Measurements from ENCODE around the gene ADH5. TPM values are rescaled to one million over a fixed set of nuclear protein-coding genes. Genes with fewer than 3 reads are reported as not detected.
"Not testable (repeated sequence)": the region's sequence is repeated elsewhere in the genome, so short reads cannot be mapped to it uniquely, and the experiment has no call there.

ADH5 gene
- total and polyA plus RNA-seq, 2 of the 8 experiments (the other 6 are each of a cell fraction or from before 2014, with no cell fraction given), result 223 to 327 TPM

GRCh38 chr4:99067617-99068016 lies 21.0 kb downstream of the ADH5 start (continued):
- TF ChIP-seq POLR2AphosphoS5 (IDR thresholded peaks at IDR 0.05; ENCODE audit: low read depth, low read length) (no peak), RFX5 (IDR thresholded peaks at IDR 0.05; ENCODE audit: borderline replicate concordance, low read depth, low read length) (no peak), GABPA (IDR thresholded peaks at IDR 0.05; ENCODE audit: borderline replicate concordance, insufficient read depth, low read length) (no peak), TEAD4 (IDR thresholded peaks at IDR 0.05; ENCODE audit: low read depth, low read length) (no peak)

GRCh38 chr4:99065521-99065920 lies 23.1 kb downstream of the ADH5 start:
- H3K4ac ChIP-seq (replicated peaks; ENCODE audit: insufficient read length, low read depth, low read length); H3K9ac ChIP-seq (replicated peaks in 1 of 4; ENCODE audit: extremely low read depth in 1 of 4, low read depth in 3 of 4, low read length in 3 of 4); H2BK20ac ChIP-seq (ENCODE audit: low read length); FAIRE-seq; H4K20me1 ChIP-seq (replicated peaks in 1 of 2; ENCODE audit: control insufficient read depth in 1 of 2, insufficient read depth in 2 of 2, low read length in 2 of 2); H3K18ac ChIP-seq (ENCODE audit: extremely low read depth, low read length); H3K4me3 ChIP-seq (ENCODE audit: extremely low read depth in 1 of 4, insufficient read depth in 2 of 4, low read depth in 3 of 4, low read length in 4 of 4); H3K56ac ChIP-seq (replicated peaks; ENCODE audit: insufficient read length, low read depth, low read length); H3K27me3 ChIP-seq (replicated peaks in 1 of 4; ENCODE audit: control insufficient read depth in 3 of 4, extremely low read depth in 1 of 4, insufficient read depth in 3 of 4, low read length in 3 of 4); H3K9me3 ChIP-seq (ENCODE audit: insufficient read depth in 2 of 2, low read depth in 1 of 2, low read length in 1 of 2); H2BK12ac ChIP-seq (ENCODE audit: low read depth, low read length); CTCF ChIA-PET (ENCODE audit: partially characterized antibody); H3K23ac ChIP-seq (ENCODE audit: insufficient read length); H3K4me2 ChIP-seq (ENCODE audit: insufficient read depth in 1 of 2, low read depth in 2 of 2, low read length in 2 of 2); H2BK120ac ChIP-seq (replicated peaks; ENCODE audit: low read depth, low read length); H2BK5ac ChIP-seq (ENCODE audit: low read depth, low read length); H2AFZ ChIP-seq (ENCODE audit: low read length); H3K4me1 ChIP-seq (replicated peaks in 1 of 4; ENCODE audit: control insufficient read depth in 3 of 4, insufficient read depth in 4 of 4, low read length in 3 of 4); H3K14ac ChIP-seq (ENCODE audit: insufficient read length); H2AK5ac ChIP-seq (ENCODE audit: low read depth, low read length); H4K8ac ChIP-seq (ENCODE audit: extremely low read depth, insufficient read depth, low read length); H3K23me2 ChIP-seq (ENCODE audit: low read depth, low read length); H3K79me2 ChIP-seq (ENCODE audit: control insufficient read depth in 1 of 2, insufficient read depth in 2 of 2, low read length in 2 of 2); DNase-seq (ENCODE audit: low read depth in 1 of 2, low spot score in 2 of 2); H4K5ac ChIP-seq (ENCODE audit: insufficient read length, low read depth, low read length); H4K91ac ChIP-seq (replicated peaks; ENCODE audit: insufficient read length, low read length); H2BK15ac ChIP-seq (ENCODE audit: low read length); H3K79me1 ChIP-seq (ENCODE audit: low read depth, low read length); H3K27ac ChIP-seq (ENCODE audit: low read depth, low read length): not testable (repeated sequence)
- POLR2A ChIA-PET (ENCODE audit: partially characterized antibody), result interaction anchor here (0.7 kb wide), 1 partner anchor 9 kb away, joined by 3 read pairs; no protein-coding TSS in a partner anchor
- 97% methylated on average over 2 of the region's 2 CpGs; no CpG with 5 or more reads in 1 of the 2 experiments for WGBS, 2 experiments (ENCODE audit: extremely low coverage in 1 of 2, insufficient coverage in 1 of 2, insufficient read length in 1 of 2, insufficient replicate concordance in 2 of 2, low coverage in 1 of 2, low lambda C conversion rate in 2 of 2, missing lambda C conversion rate in 1 of 2)
- H3K36me3 ChIP-seq (ENCODE audit: control insufficient read depth in 2 of 4, insufficient read depth in 4 of 4, low read length in 3 of 4), result peaks cover 6 to 18% (median 12%) of the 10 kb centered on the region in 4 experiments
